HepG2 (cell line): ENCODE data around the gene MYO1E. TPM values are rescaled to one million over a fixed set of nuclear protein-coding genes. Genes with fewer than 3 reads are reported as not detected.

ENCODE experiments used
- ATAC-seq: fragments of 200-7000 bp; cut with Tn5 transposase; 3 replicates; pipeline ENCODE4 v1.9.1; 2020; ENCODE audit warnings: mild to moderate bottlenecking, moderate library complexity
- BruUV-seq: library from RNA; stranded (reverse); fragments of 400-500 nt; replicated peaks from 2 replicates; lab custom pipeline; 2021; lab: Mats Ljungman, UMichigan
- CTCF ChIA-PET: fragments of 300-600 bp; formaldehyde crosslinking; extraction: SDS; loops from one replicate; lab custom pipeline; 2021; ENCODE audit warnings: low total read pairs, inconsistent platforms, low intra/inter-chr PET ratio; lab: Yijun Ruan, JAX
- POLR2A ChIA-PET: fragments of 350-600 bp; sonication (Branson Sonifier 250); formaldehyde crosslinking; loops from one replicate; lab custom pipeline; 2020; ENCODE audit warnings: antibody characterized with exemption, inconsistent platforms; lab: Yijun Ruan, JAX
- DNase-seq: peaks from one replicate; pipeline ENCODE4 v3.0.0-alpha.2; 2015; ENCODE audit warnings: low spot score
- FAIRE-seq: peaks from 3 replicates; lab custom pipeline; 2011; peaks lifted over from hg19 to GRCh38; lab: Jason Lieb, UNC
- H2AFZ ChIP-seq: one replicate; pipeline ENCODE4 v1.6.1; 2011; ENCODE audit warnings: low read length, inconsistent platforms
- H3K27ac ChIP-seq: fragments of 300-600 bp; 3 replicates; pipeline ENCODE4 v1.8.0; 2011; ENCODE audit warnings: mixed run types, mild to moderate bottlenecking, mixed read lengths, low read length, inconsistent platforms; ENCODE audit not compliant: insufficient read depth; ENCODE audit errors: extremely low read length
- H3K27me3 ChIP-seq, 2 experiments: fragments of 200-600 bp in 1 of 2; 2 replicates in 1 of 2; 3 replicates in 1 of 2; pipeline versions ENCODE4 v1.6.0 to v1.8.0; 2011; ENCODE audit warnings: low read length in 2 of 2, mild to moderate bottlenecking in 2 of 2, moderate library complexity in 2 of 2, inconsistent platforms in 1 of 2; ENCODE audit not compliant: insufficient read depth in 2 of 2, control insufficient read depth in 1 of 2
- H3K36me3 ChIP-seq, 2 experiments: fragments of 200-600 bp in 1 of 2; replicated peaks in 1 of 2; 2 replicates in 1 of 2; 3 replicates in 1 of 2; pipeline versions ENCODE4 v1.5.1 to v1.8.0; 2011; ENCODE audit warnings: low read length in 2 of 2, inconsistent platforms in 1 of 2; ENCODE audit not compliant: insufficient read depth in 2 of 2, control insufficient read depth in 1 of 2
- H3K4me1 ChIP-seq: 2 replicates; pipeline ENCODE4 v1.5.1; 2012; ENCODE audit warnings: low read length, inconsistent platforms; ENCODE audit not compliant: insufficient read depth
- H3K4me2 ChIP-seq: 2 replicates; pipeline ENCODE4 v1.6.0; 2011; ENCODE audit warnings: low read depth, low read length, inconsistent platforms
- H3K4me3 ChIP-seq, 3 experiments: fragments of 200-600 bp in 1 of 3; sonication (generic), shearing (Covaris generic) in 1 of 3; replicated peaks in 1 of 3; 2 replicates each; pipeline ENCODE4 v1.5.1; 2011 to 2016; ENCODE audit warnings: low read length in 3 of 3, inconsistent platforms in 2 of 3, low read depth in 2 of 3, mild to moderate bottlenecking in 2 of 3, control low read depth in 1 of 3, mixed read lengths in 1 of 3; ENCODE audit not compliant: insufficient read depth in 1 of 3
- H3K79me2 ChIP-seq: one replicate; pipeline ENCODE4 v1.6.1; 2011; ENCODE audit warnings: low read length, inconsistent platforms; ENCODE audit not compliant: insufficient read depth
- H3K9ac ChIP-seq: 2 replicates; pipeline ENCODE4 v1.6.0; 2011; ENCODE audit warnings: mild to moderate bottlenecking, low read depth, low read length, inconsistent platforms; ENCODE audit not compliant: insufficient read depth
- H3K9me3 ChIP-seq: 2 replicates; pipeline ENCODE4 v1.5.1; 2012; ENCODE audit warnings: mild to moderate bottlenecking, low read length
- H4K20me1 ChIP-seq: 2 replicates; pipeline ENCODE4 v1.6.0; 2011; ENCODE audit warnings: inconsistent platforms, mild to moderate bottlenecking, low read length, moderate library complexity; ENCODE audit not compliant: insufficient read depth
- ARHGAP35 ChIP-seq: sonication (generic); formaldehyde crosslinking; IDR thresholded peaks from 2 replicates; pipeline ENCODE4 v1.9.0; 2022; ENCODE audit warnings: mild to moderate bottlenecking, inconsistent platforms, moderate library complexity, missing genetic modification reagents, borderline replicate concordance
- DR1 ChIP-seq: sonication (generic); formaldehyde crosslinking; IDR thresholded peaks from 2 replicates; pipeline ENCODE4 v1.8.0; 2021; ENCODE audit warnings: mild to moderate bottlenecking, missing genetic modification reagents, inconsistent platforms
- HNRNPK ChIP-seq: fragments of 200-400 bp; formaldehyde crosslinking; IDR thresholded peaks from 2 replicates; pipeline ENCODE4 v1.6.1; 2018; ENCODE audit warnings: low read length, low read depth, moderate library complexity, mild to moderate bottlenecking; ENCODE audit not compliant: poor library complexity, severe bottlenecking
- NFAT5 ChIP-seq: sonication (generic); formaldehyde crosslinking; IDR thresholded peaks from 2 replicates; pipeline ENCODE4 v1.4.0; 2020; ENCODE audit warnings: missing genetic modification reagents
- TFAP4 ChIP-seq: sonication (generic); IDR thresholded peaks from 2 replicates; pipeline ENCODE4 v1.6.1; 2016; ENCODE audit warnings: low read depth, borderline replicate concordance
- XRCC5 ChIP-seq: fragments of 200-400 bp; formaldehyde crosslinking; optimal IDR thresholded peaks from 2 replicates; pipeline ENCODE3; 2017; ENCODE audit warnings: mild to moderate bottlenecking, low read length
- ZNF7 ChIP-seq: IDR thresholded peaks from 2 replicates; pipeline ENCODE4 v1.6.1; 2016; ENCODE audit warnings: missing biosample characterization, missing genetic modification reagents
- ZNF781 ChIP-seq: sonication (generic); formaldehyde crosslinking; IDR thresholded peaks from 2 replicates; pipeline ENCODE4 v1.5.1; 2020; ENCODE audit warnings: borderline replicate concordance, mild to moderate bottlenecking, missing genetic modification reagents; ENCODE audit errors: not compliant biosample characterization
- ZNF792 ChIP-seq: IDR thresholded peaks from 2 replicates; pipeline ENCODE4 v1.6.1; 2016
- ZNF883 ChIP-seq: sonication (generic); formaldehyde crosslinking; IDR thresholded peaks from 2 replicates; pipeline ENCODE4 v1.5.1; 2020; ENCODE audit warnings: mild to moderate bottlenecking, missing genetic modification reagents; ENCODE audit errors: not compliant biosample characterization
- WGBS: methylation state at CpG from one replicate; pipeline ENCODE4 v1.1.6; 2017; ENCODE audit warnings: low lambda C conversion rate; 5-methylcytosine and 5-hydroxymethylcytosine counted together
- in situ Hi-C: cut with HindIII; loops from 2 replicates; pipeline ENCODE4 v1.10.0; 2017; ENCODE audit warnings: low pct_unique_long_range_greater_than_20kb; ENCODE audit not compliant: extremely low pct_ligation_motif_present
- intact Hi-C: fragments of 100-400 bp; cut with micrococcal nuclease; formaldehyde crosslinking; loops from one replicate; pipeline ENCODE4 v1.10.0; 2022; ENCODE audit not compliant: unreplicated experiment
- polyA plus RNA-seq, 8 experiments: library from polyadenylated mRNA; depleted of rRNA in 3 of 8; stranded (reverse) in 7 of 8; unstranded in 1 of 8; fragments of >200 nt; fragmentation: Illumina TruSeq in 4 of 8; extraction: Trizol in 4 of 8; gene quantifications; 2 replicates each; pipeline versions ENCODE4 v1.2.1 to v1.2.3, GENCODE V29; 2011 to 2016; ENCODE audit warnings: low read depth in 4 of 8, missing spikeins in 1 of 8, mixed read lengths in 1 of 8; ENCODE audit not compliant: insufficient read depth in 1 of 8
- total RNA-seq, 5 experiments: library from RNA; depleted of rRNA; stranded (reverse); fragments of >200 nt; fragmentation: Illumina TruSeq; extraction: Trizol; gene quantifications; 2 replicates each; pipeline ENCODE4 v1.2.3, GENCODE V29; 2016; ENCODE audit warnings: low read depth in 1 of 5

Gene MYO1E
- total and polyA plus RNA-seq, 2 of the 13 experiments (the other 11 are each of a cell fraction or from before 2014, with no cell fraction given) = 15.7 to 25.1 TPM

GRCh38 chr15:59364248-59364647 lies 8.4 kb downstream of the MYO1E start:
- H3K27me3 ChIP-seq = no peaks in the 10 kb centered on the region
- 0 out of 5 replicates have a peak, but pooled peaks cover 0 to 1% of the 10 kb centered on the region in 2 experiments for H3K36me3 ChIP-seq
- H4K20me1 ChIP-seq = no peaks in the 10 kb centered on the region
- WGBS = 95% methylated on average over 4 of the region's 4 CpGs
- no TSS peak for BruUV-seq
- no peak overlapping the region for H3K4me2 ChIP-seq
- no peak for DNase-seq
- no peak overlapping the region for H3K27ac ChIP-seq
- TF ChIP-seq DR1 (CRISPR knock-in tag) (no peak), ARHGAP35 (CRISPR knock-in tag) (no peak), ZNF883 (no peak), ZNF781 (CRISPR knock-in tag) (no peak), XRCC5 (no peak), NFAT5 (CRISPR knock-in tag) (no peak), ZNF7 (CRISPR knock-in tag) (no peak), HNRNPK (no peak), TFAP4 (no peak), ZNF792 (CRISPR knock-in tag) (no peak)
- TF ChIP-seq, all 625 proteins: peak for 0
- CTCF ChIA-PET = no interaction called here
- Histone ChIP-seq H3K9me3 (no peaks in the 10 kb centered on the region), H3K4me1 (peaks cover 33% of the 10 kb centered on the region), H3K9ac (no peak overlapping the region), H3K79me2 (peaks cover 37% of the 10 kb centered on the region), H3K4me3 (no peak overlapping the region), H2AFZ (no peak overlapping the region)
- ATAC-seq = no peak
- no peak for FAIRE-seq
- in situ Hi-C loops (no loop called here), intact Hi-C loops (no loop called here)
- POLR2A ChIA-PET = interaction anchor here (0.7 kb wide), 1 partner anchor 995 kb away, joined by 3 read pairs; no protein-coding TSS in a partner anchor
